Immature natural killer cell (primary cell): ENCODE data around the gene PRKCE. TPM values are rescaled to one million over a fixed set of nuclear protein-coding genes. Genes with fewer than 3 reads are reported as not detected.

Experiments
- DNase-seq, 3 donors: peaks; one replicate each; pipeline ENCODE4 v3.0.0; 2022; ENCODE audit warnings: mixed read lengths in 1 of 3
- H3K27ac Mint-ChIP-seq, 6 donors: one replicate each; pipeline ENCODE4 v1.8.0; 2020; ENCODE audit warnings: mixed read lengths in 6 of 6, mild to moderate bottlenecking in 5 of 6, inconsistent platforms in 4 of 6, moderate library complexity in 3 of 6
- H3K27me3 Mint-ChIP-seq, 3 donors: one replicate each; pipeline ENCODE4 v1.8.0; 2020 to 2021; ENCODE audit warnings: low read depth in 3 of 3, mild to moderate bottlenecking in 3 of 3, mixed read lengths in 3 of 3, moderate library complexity in 3 of 3, inconsistent platforms in 1 of 3
- H3K36me3 Mint-ChIP-seq, 3 donors: one replicate each; pipeline ENCODE4 v1.8.0; 2020; ENCODE audit warnings: mixed read lengths in 3 of 3, inconsistent platforms in 2 of 3, mild to moderate bottlenecking in 2 of 3
- H3K4me1 Mint-ChIP-seq, 2 donors: one replicate each; pipeline ENCODE4 v1.8.0; 2020; ENCODE audit warnings: inconsistent platforms in 2 of 2, mild to moderate bottlenecking in 2 of 2, mixed read lengths in 2 of 2, moderate library complexity in 1 of 2
- H3K4me3 Mint-ChIP-seq, 5 donors: one replicate each; pipeline ENCODE4 v1.8.0; 2020; ENCODE audit warnings: mild to moderate bottlenecking in 5 of 5, mixed read lengths in 5 of 5, inconsistent platforms in 3 of 5, moderate library complexity in 3 of 5
- H3K9me3 Mint-ChIP-seq, 6 donors: one replicate each; pipeline ENCODE4 v1.8.0; 2020; ENCODE audit warnings: mild to moderate bottlenecking in 6 of 6, mixed read lengths in 6 of 6, inconsistent platforms in 4 of 6, moderate library complexity in 3 of 6
- polyA plus RNA-seq, 3 donors: library from polyadenylated mRNA; unstranded; fragments of 300-500 nt; fragmentation: Illumina TruSeq; gene quantifications; one replicate each; pipeline ENCODE4 v1.2.3, GENCODE V29; 2021

Gene PRKCE
- polyA plus RNA-seq, 3 donors from 2014 or later = 1.0 to 3.0 (median 2.5) TPM

- H3K27ac Mint-ChIP-seq = no peak overlapping the region
- no peaks in the 10 kb centered on the region for H3K4me1 Mint-ChIP-seq
Observed at GRCh38 chr2:45661828-45662227, 10.4 kb downstream of the PRKCE start.

GRCh38 chr2:45664635-45665261 lies 13.3 kb downstream of the PRKCE start:
- DNase-seq = no peak
- Mint-ChIP-seq H3K4me3 (no peak overlapping the region), H3K36me3 (peaks cover 0 to 3% (median 0%) of the 10 kb centered on the region in 3 donors), H3K27ac (no peak overlapping the region), H3K9me3 (peaks cover 0 to 1% (median 0%) of the 10 kb centered on the region in 6 donors), H3K27me3 (peaks cover 0 to 2% (median 0%) of the 10 kb centered on the region in 3 donors), H3K4me1 (peaks cover 6 to 13% of the 10 kb centered on the region in 2 donors)

More at GRCh38 chr2:45661828-45662227, 10.4 kb downstream of the PRKCE start:
- Mint-ChIP-seq H3K36me3 (peaks cover 0 to 3% (median 0%) of the 10 kb centered on the region in 3 donors), H3K4me3 (no peak overlapping the region), H3K27me3 (peaks cover 0 to 4% (median 0%) of the 10 kb centered on the region in 3 donors), H3K9me3 (peaks cover 0 to 1% (median 0%) of the 10 kb centered on the region in 6 donors)
- DNase-seq = no peak

GRCh38 chr2:45668509-45668908 lies 17.0 kb downstream of the PRKCE start:
- Mint-ChIP-seq H3K27ac (no peak overlapping the region), H3K9me3 (peaks cover 0 to 1% (median 0%) of the 10 kb centered on the region in 6 donors), H3K4me3 (no peak overlapping the region), H3K36me3 (peaks cover 0 to 5% (median 4%) of the 10 kb centered on the region in 3 donors), H3K4me1 (peaks cover 8 to 19% of the 10 kb centered on the region in 2 donors), H3K27me3 (peaks cover 0 to 2% (median 0%) of the 10 kb centered on the region in 3 donors)
- DNase-seq = no peak

GRCh38 chr2:45669032-45669486 lies 17.6 kb downstream of the PRKCE start:
- H3K27ac Mint-ChIP-seq = no peak overlapping the region
- peaks cover 8 to 19% of the 10 kb centered on the region in 2 donors for H3K4me1 Mint-ChIP-seq
- no peak overlapping the region for H3K4me3 Mint-ChIP-seq
- H3K27me3 Mint-ChIP-seq = peaks cover 0 to 2% (median 0%) of the 10 kb centered on the region in 3 donors
- H3K36me3 Mint-ChIP-seq = peaks cover 0 to 5% (median 4%) of the 10 kb centered on the region in 3 donors
- peaks cover 0 to 1% (median 0%) of the 10 kb centered on the region in 6 donors for H3K9me3 Mint-ChIP-seq
- no peak for DNase-seq

- no peak overlapping the region for H3K4me3 Mint-ChIP-seq
- H3K27ac Mint-ChIP-seq = no peak overlapping the region
- DNase-seq = no peak
Observed at GRCh38 chr2:45670646-45671045, 19.2 kb downstream of the PRKCE start.

GRCh38 chr2:45672138-45672537 lies 20.7 kb downstream of the PRKCE start:
- no peaks in the 10 kb centered on the region for H3K27me3 Mint-ChIP-seq
- no peak overlapping the region for H3K27ac Mint-ChIP-seq
- H3K4me3 Mint-ChIP-seq = no peak overlapping the region
- H3K4me1 Mint-ChIP-seq = peaks cover 8 to 19% of the 10 kb centered on the region in 2 donors
- H3K9me3 Mint-ChIP-seq = no peaks in the 10 kb centered on the region
- no peak for DNase-seq
- peaks cover 0 to 5% (median 4%) of the 10 kb centered on the region in 3 donors for H3K36me3 Mint-ChIP-seq

More at GRCh38 chr2:45670646-45671045, 19.2 kb downstream of the PRKCE start:
- Mint-ChIP-seq H3K27me3 (peaks cover 0 to 2% (median 0%) of the 10 kb centered on the region in 3 donors), H3K36me3 (peaks cover 0 to 5% (median 4%) of the 10 kb centered on the region in 3 donors), H3K9me3 (peaks cover 0 to 1% (median 0%) of the 10 kb centered on the region in 6 donors), H3K4me1 (peaks cover 8 to 19% of the 10 kb centered on the region in 2 donors)

- Mint-ChIP-seq H3K9me3 (no peaks in the 10 kb centered on the region), H3K36me3 (peaks cover 0 to 10% (median 4%) of the 10 kb centered on the region in 3 donors), H3K27me3 (no peaks in the 10 kb centered on the region), H3K4me1 (peaks cover 2 to 9% of the 10 kb centered on the region in 2 donors), H3K27ac (no peak overlapping the region), H3K4me3 (no peak overlapping the region)
- no peak for DNase-seq
Observed at GRCh38 chr2:45674035-45674816, 22.8 kb downstream of the PRKCE start.

- Mint-ChIP-seq H3K4me1 (peaks cover 2 to 15% of the 10 kb centered on the region in 2 donors), H3K36me3 (peaks cover 0 to 10% (median 4%) of the 10 kb centered on the region in 3 donors), H3K9me3 (no peaks in the 10 kb centered on the region), H3K27me3 (no peaks in the 10 kb centered on the region), H3K27ac (no peak overlapping the region), H3K4me3 (no peak overlapping the region)
- no peak for DNase-seq
Observed at GRCh38 chr2:45675263-45675812, 23.9 kb downstream of the PRKCE start.

GRCh38 chr2:45676088-45676487 lies 24.6 kb downstream of the PRKCE start:
- Mint-ChIP-seq H3K9me3 (no peaks in the 10 kb centered on the region), H3K36me3 (peaks cover 0 to 10% (median 4%) of the 10 kb centered on the region in 3 donors), H3K4me3 (no peak overlapping the region), H3K4me1 (peaks cover 2 to 15% of the 10 kb centered on the region in 2 donors), H3K27ac (no peak overlapping the region), H3K27me3 (no peaks in the 10 kb centered on the region)
- DNase-seq = no peak

GRCh38 chr2:45678791-45679348 lies 27.4 kb downstream of the PRKCE start:
- DNase-seq = no peak
- Mint-ChIP-seq H3K36me3 (peaks cover 0 to 6% (median 0%) of the 10 kb centered on the region in 3 donors), H3K27ac (no peak overlapping the region), H3K9me3 (no peaks in the 10 kb centered on the region), H3K4me1 (peaks cover 24 to 35% of the 10 kb centered on the region in 2 donors), H3K27me3 (no peaks in the 10 kb centered on the region), H3K4me3 (no peak overlapping the region)

GRCh38 chr2:45680351-45680967 lies 29.0 kb downstream of the PRKCE start:
- Mint-ChIP-seq H3K4me3 (no peak overlapping the region), H3K4me1 (peaks cover 31 to 48% of the 10 kb centered on the region in 2 donors), H3K9me3 (no peaks in the 10 kb centered on the region), H3K36me3 (peaks cover 0 to 6% (median 0%) of the 10 kb centered on the region in 3 donors), H3K27ac (no peak overlapping the region), H3K27me3 (peaks cover 0 to 3% (median 3%) of the 10 kb centered on the region in 3 donors)
- DNase-seq = no peak

GRCh38 chr2:45681675-45682074 lies 30.2 kb downstream of the PRKCE start:
- peak overlapping the region in 1 of 6 donors; percentile 47 for H3K27ac Mint-ChIP-seq
- DNase-seq = peak in 1 of 3 donors; percentile 11
- no peak overlapping the region for H3K4me3 Mint-ChIP-seq
- peaks cover 31 to 48% of the 10 kb centered on the region in 2 donors for H3K4me1 Mint-ChIP-seq
- no peaks in the 10 kb centered on the region for H3K9me3 Mint-ChIP-seq
- peaks cover 0 to 6% (median 0%) of the 10 kb centered on the region in 3 donors for H3K36me3 Mint-ChIP-seq
- peaks cover 0 to 4% (median 3%) of the 10 kb centered on the region in 3 donors for H3K27me3 Mint-ChIP-seq

- Mint-ChIP-seq H3K27me3 (peaks cover 0 to 4% (median 3%) of the 10 kb centered on the region in 3 donors), H3K36me3 (peaks cover 0 to under 1% (median 0%) of the 10 kb centered on the region in 3 donors), H3K4me3 (peak overlapping the region in 2 of 5 donors; percentile 4 to 55), H3K9me3 (no peaks in the 10 kb centered on the region), H3K4me1 (peaks cover 35 to 55% of the 10 kb centered on the region in 2 donors), H3K27ac (peak overlapping the region in 1 of 6 donors; percentile 3)
- no peak for DNase-seq
Observed at GRCh38 chr2:45683292-45683691, 31.8 kb downstream of the PRKCE start.
